ENCODE measurements around the gene LONP1.
A peak's percentile ranks its signal among the peaks of the same experiment; 100 is the strongest.
"Not testable (repeated sequence)": the region's sequence is repeated elsewhere in the genome, so short reads cannot be mapped to it uniquely, and the experiment has no call there.

The LONP1 gene

DNA sequence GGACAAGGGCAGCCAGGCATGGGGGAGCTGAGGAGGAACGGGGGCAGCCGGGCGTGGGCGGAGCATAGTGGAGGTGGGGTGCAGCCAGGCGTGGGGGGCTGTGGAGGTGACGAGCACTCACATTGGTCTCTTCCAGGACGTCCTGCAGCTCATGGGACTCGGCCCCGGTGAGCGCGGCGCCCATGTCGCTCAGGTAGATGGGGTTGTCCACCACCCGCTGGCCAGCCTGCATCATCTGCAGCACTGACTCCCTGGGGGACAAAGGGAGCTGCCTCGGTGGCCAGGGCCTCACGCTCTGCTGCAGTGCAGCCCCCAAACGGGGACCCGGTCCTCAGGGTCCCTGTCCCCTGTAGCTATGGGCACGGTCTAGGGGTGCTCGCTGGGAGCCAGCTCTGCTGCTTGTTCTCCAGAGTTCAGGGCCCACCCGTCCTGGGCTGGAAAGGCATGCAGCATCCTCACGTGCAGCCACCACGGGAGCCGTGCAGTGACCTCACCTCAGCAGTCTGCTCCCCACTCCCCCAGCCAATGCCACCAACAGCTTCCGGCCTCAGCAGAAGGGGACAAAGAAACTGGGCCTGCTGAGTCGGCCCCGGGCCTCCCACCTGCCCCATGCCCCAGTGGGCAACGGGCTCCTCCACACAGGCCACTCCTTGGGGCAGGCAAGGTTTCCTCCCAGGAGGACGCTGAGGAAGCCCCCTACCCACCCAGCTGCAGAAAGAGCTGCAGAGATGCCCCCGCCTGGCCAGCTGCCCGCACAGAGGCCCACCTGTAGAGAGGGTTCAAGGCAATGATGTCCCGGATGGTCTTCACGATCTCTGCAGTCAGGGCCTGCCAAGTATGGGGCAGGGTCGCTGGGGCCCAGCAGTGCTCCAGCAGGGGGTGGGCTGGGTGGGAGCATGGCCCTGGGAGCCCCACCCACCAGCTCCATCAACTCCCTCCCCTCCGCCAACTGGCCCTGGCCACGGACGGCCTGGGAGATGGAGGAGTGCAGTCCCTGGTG, 12.1 kb downstream of the LONP1 start:
- no peak for DNase-seq

DNA sequence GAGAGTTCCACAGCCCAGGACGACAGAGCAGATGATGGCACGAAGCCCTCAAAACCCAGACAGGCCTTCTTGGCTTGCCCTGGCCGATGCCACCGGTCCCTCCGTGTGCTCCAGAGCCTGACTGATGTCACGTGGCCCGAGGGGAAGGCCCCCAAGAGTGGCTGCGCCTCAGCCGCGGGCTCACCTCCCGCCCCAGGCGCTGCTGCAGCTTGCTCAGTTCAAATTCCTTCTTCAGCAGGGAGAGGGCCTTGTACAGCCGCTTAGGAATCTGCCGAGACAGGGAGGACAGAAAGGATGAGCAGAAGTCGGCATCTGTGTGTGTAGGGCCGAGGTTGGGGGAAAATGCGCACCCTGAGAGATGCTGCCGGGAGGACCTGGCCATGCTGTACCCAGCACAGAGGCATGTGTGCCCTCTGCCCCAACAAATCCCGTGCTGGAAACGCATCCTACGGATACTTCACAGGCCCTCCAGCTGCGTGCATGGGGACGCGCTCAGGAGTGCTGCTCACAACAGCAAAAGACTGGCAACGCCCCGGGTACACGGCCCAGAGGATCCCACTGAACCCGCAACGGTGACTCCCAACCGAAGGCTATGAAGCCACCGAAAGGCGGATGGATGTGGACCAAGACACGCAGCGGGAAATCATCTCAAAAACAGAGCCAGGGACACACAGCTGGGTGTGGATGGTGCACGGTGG, 12.9 kb downstream of the LONP1 start:
- no peak for DNase-seq

GRCh38 chr19:5705552-5705951, 14.4 kb downstream of the LONP1 start:
- no peak for DNase-seq

- no peak for DNase-seq
These were observed 15.8 kb downstream of the LONP1 start for GRCh38 chr19:5703819-5704818.

DNA sequence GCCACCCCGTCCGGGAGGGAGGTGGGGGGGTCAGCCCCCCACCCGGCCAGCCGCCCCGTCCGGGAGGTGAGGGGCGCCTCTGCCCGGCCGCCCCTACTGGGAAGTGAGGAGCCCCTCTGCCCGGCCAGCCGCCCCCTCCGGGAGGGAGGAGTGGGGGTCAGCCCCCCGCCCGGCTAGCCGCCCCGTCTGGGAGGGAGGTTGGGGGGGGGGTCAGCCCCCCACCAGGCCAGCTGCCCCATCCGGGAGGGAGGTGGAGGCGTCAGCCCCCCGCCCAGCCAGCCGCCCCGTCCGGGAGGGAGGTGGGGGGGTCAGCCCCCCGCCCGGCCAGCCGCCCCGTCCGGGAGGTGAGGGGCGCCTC, 17.9 kb downstream of the LONP1 start:
- not testable (repeated sequence) for DNase-seq

DNA sequence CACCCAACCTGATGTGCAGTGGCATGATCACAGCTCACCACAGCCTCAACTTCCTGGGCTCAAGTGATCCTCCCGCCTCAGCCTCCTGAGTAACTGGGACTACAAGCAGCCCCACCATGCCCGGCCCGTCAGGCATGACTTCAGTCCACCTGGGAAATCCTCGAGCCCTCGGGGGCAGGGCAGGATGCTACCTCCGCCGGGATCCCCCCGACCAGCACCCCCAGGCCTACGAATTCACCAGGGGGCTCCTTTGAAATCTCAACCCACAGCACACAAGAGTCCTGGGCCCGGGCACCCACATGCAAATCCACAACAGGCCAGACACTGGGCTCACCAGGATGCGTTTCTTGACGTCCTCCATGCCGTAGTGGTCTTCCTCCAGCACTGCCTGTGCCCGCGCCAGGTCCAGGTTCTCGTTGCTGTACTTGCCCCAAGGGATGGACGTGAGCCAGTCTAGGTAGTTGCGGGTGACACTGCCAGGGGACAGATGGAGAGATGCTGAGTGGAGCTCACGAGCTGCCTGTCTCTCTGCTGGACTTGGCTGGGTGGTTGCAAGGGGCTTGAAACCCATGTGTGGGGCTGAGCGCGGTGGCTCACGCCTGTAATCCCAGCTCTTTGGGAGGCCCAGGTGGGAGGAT, 19.4 kb downstream of the LONP1 start:
- no peak for DNase-seq

- no peak for DNase-seq
These were observed 21.1 kb downstream of the LONP1 start for GRCh38 chr19:5698635-5699422.

DNA sequence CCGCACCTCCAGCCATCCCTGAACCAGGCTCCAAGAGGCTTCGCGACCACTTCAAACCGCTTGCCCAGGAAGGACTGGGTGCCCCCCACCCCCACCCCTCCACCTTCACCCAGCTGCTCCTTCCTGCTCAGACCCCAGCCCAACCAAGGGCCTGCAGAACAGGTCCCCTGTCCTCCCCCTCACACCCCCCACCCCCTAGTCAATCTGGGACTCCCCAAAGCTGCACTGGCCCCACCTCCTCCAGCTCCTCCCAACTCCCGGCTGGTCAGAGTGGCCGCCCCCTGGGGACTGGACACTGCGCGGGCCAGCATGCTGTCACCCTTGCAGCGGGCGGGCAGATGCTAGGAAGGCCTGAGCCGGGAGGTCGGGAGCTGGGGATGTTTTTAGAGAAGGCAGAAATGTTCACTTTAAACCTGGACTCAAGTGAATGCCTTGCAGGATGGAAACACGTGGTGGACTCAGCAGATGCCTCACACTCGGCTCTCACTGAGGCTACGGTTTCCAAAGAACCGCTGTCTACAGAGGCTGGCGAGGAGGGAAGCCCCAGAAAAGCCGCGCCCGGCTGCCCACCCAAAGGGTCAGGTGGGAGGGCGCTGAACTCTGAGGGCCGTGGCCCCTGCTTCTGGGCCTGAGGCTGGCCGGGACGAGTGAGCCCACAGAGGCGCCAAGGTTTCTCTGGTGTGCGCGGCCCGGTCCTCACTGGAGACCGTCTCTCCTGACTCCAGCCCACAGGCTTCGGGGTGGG, 21.9 kb downstream of the LONP1 start:
- DNase-seq = no peak

GRCh38 chr19:5697022-5697889, 22.7 kb downstream of the LONP1 start:
- DNase-seq = no peak

DNA sequence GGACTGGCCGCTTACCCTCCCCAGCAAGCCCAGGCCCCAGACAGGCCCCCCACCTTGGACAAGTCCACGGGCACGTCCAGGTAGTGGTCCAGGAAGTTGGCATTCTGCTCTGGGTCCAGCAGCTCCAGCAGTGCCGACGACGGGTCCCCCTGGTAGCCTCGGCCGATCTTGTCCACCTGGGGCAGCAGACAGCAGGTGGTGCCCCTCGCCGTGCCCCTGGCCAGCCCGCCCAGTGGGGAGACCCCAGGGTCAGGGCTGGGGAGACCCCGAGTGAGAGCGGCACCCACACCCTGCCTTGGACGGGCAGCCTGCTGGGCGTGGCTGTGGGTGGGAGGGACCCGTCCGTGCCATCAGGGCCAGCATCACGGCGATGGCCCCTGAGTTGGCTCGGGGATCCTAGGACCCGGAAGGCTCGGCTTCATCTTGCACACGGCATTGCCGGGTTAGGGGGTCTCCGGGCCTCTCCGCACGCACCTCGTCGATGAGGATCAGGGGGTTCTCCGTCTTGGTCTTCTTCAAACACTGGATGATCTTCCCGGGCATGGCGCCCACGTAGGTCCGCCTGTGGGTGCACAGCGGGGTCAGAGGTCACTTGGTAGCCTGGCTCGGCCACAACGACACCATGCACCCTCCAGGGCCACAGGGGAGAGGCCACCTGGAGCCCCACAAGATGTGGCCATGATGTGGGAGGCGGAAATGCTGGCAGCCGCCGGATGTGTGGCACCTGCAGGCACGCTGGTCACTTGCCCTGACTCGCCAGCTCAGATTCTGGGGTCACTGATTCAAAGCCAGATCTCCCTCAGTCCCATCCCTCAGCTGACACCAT, 23.5 kb downstream of the LONP1 start:
- DNase-seq = no peak

GRCh38 chr19:5695649-5696195, 24.2 kb downstream of the LONP1 start:
- no peak for DNase-seq

GRCh38 chr19:5694956-5695648, 24.8 kb downstream of the LONP1 start:
- no peak for DNase-seq

GRCh38 chr19:5694167-5694955, 25.6 kb downstream of the LONP1 start:
- no peak for DNase-seq

DNA sequence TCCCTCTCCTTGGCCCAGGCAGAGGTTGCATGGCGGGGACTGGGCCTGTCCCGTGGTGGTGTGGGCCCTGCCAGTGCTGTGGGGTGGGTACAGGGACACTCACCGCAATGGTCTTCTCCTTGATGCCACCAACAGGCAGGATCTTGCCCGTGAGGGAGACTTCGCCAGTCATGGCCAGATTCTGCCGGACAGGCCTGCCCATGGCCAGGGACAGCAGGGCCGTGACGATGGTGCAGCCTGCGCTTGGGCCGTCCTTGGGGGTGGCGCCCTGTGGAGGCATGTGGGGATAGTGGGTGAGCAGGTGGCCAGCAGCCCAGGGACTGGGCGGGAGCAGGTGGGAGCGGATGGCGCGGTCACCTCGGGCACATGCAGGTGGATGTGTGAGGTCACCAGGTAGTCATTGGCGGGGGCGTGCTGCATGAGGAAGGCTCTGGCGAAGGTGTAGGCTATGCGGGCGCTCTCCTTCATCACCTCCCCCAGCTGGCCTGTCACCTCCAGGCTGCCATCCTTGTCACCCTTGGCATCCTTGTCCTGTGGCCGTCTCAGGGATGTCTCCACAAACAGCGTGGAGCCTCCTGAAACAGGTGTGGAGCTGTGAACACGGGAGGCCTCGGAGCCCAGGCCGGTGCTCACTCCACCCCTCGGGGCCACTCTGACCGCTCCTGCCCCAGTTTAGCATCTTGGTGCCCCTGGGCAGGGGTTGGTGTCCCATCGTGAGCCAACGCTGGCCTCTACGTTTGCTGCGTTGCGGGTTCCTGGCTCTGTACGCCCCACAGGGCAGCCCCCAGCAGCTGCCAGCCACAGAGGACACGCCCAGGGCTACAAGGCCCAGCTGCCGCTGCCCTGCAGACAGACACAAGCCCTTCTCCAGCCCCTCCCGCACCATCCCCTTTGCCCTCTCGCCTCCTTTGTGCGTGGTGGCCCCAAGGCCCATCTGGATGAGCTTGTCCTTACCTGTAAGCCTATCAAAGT, 26.5 kb downstream of the LONP1 start:
- no peak for DNase-seq

- peak; percentile 37 for DNase-seq
These were observed 27.2 kb downstream of the LONP1 start for GRCh38 chr19:5692723-5693194.
